ENCODE results near the gene LSAMP. TPM values are rescaled to one million over a fixed set of nuclear protein-coding genes. Genes with fewer than 3 reads are reported as not detected.

The LSAMP gene
- total and polyA plus RNA-seq, 2 of the 4 experiments (the other 2 are of a cell fraction), result 7.9 to 8.0 TPM

DNA sequence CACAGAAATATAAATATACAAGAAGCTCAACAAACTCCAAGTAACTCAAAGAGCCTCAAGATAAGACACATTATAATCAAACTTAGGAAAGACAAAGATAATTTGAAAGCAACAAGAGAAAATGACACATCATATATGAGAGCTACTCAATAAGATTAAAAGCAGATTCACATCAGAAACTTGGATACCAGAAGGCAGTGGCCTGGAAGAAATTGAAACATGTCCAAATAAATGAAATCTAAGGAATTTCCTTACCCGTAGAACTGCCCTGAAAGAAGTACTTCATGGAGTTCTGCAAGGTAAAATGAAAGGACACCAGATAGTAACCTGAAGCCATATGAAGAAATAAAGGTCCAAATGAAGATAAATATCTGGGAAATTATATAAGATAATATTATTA, 113.9 kb downstream of the LSAMP start:
- ChIA-PET CTCF (no interaction called here), POLR2A (ENCODE audit: unreplicated experiment) (no interaction called here)
- no peak overlapping the region for H2AK5ac ChIP-seq (ENCODE audit: low read depth, low read length)
- no peak overlapping the region for H3K4me3 ChIP-seq (ENCODE audit: insufficient read depth, low read depth, low read length)
- no peak overlapping the region for H3K14ac ChIP-seq (replicated peaks; ENCODE audit: low read depth, low read length)
- H3K9me3 ChIP-seq (ENCODE audit: control insufficient read depth, insufficient read depth, low read length), result peaks cover 7% of the 10 kb centered on the region
- H2BK5ac ChIP-seq (ENCODE audit: low read depth, low read length, poor library complexity, severe bottlenecking), result no peak overlapping the region
- H3K4me2 ChIP-seq (ENCODE audit: low read depth, low read length), result no peak overlapping the region
- H2AFZ ChIP-seq (replicated peaks; ENCODE audit: low read length, poor library complexity), result no peak overlapping the region
- no peaks in the 10 kb centered on the region for H3K36me3 ChIP-seq (ENCODE audit: control insufficient read depth, insufficient read depth, low read length)
- 0 out of 2 replicates have a peak, but pooled peaks cover under 1% of the 10 kb centered on the region for H3K9me1 ChIP-seq (ENCODE audit: insufficient read depth, low read length)
- no peak overlapping the region for H4K5ac ChIP-seq (ENCODE audit: low read depth, low read length)
- H3K4ac ChIP-seq (ENCODE audit: low read depth, low read length), result no peak overlapping the region
- intact Hi-C loops (cut with micrococcal nuclease) (no loop called here), dilution Hi-C loops (cut with HindIII; ENCODE audit: low sequenced_read_pairs, unreplicated experiment) (no loop called here), in situ Hi-C loops (cut with MboI; ENCODE audit: low sequenced_read_pairs) (no loop called here)
- no peak overlapping the region for H4K91ac ChIP-seq (ENCODE audit: insufficient read depth, low read depth, low read length)
- no peak overlapping the region for H4K8ac ChIP-seq (ENCODE audit: low read depth in 2 of 2, low read length in 2 of 2)
- H2BK120ac ChIP-seq (ENCODE audit: low read depth, low read length), result no peak overlapping the region
- no peaks in the 10 kb centered on the region for H3K4me1 ChIP-seq (ENCODE audit: control insufficient read depth, insufficient read depth, low read length)
- no peak overlapping the region for H3K18ac ChIP-seq (ENCODE audit: low read depth, low read length)
- H4K20me1 ChIP-seq (ENCODE audit: insufficient read depth, low read length), result no peaks in the 10 kb centered on the region
- H3K9ac ChIP-seq (ENCODE audit: low read depth, low read length), result no peak overlapping the region
- BruUV-seq (replicated peaks), result no TSS peak
- ATAC-seq (ENCODE audit: low read depth), result no peak
- H3K23ac ChIP-seq (ENCODE audit: low read depth, low read length), result no peak overlapping the region
- DNase-seq, result no peak
- no peak overlapping the region for H2BK20ac ChIP-seq (ENCODE audit: low read depth, low read length)
- no peak overlapping the region for H2AK9ac ChIP-seq (replicated peaks; ENCODE audit: low read depth, low read length, poor library complexity)
- H3K27me3 ChIP-seq (ENCODE audit: control insufficient read depth, insufficient read depth, low read length), result no peaks in the 10 kb centered on the region
- H3K56ac ChIP-seq (ENCODE audit: extremely low read depth, insufficient read depth, low read length), result no peak overlapping the region
- TF ChIP-seq FOS (IDR thresholded peaks at IDR 0.05; ENCODE audit: low read depth, low read length), result no peak
- no peak for TF ChIP-seq RCOR1 (IDR thresholded peaks at IDR 0.05; ENCODE audit: insufficient replicate concordance, low read length)
- TF ChIP-seq CHD1 (IDR thresholded peaks at IDR 0.05; ENCODE audit: low read depth, low read length), result no peak
- TF ChIP-seq MXI1 (IDR thresholded peaks at IDR 0.05; ENCODE audit: borderline replicate concordance, low read depth, low read length), result no peak
- no peak for TF ChIP-seq MAZ (IDR thresholded peaks at IDR 0.05; ENCODE audit: borderline replicate concordance, low read depth, low read length)
- no peak for TF ChIP-seq SMC3 (IDR thresholded peaks at IDR 0.05; ENCODE audit: low read depth, low read length)
- TF ChIP-seq RFX5 (IDR thresholded peaks at IDR 0.05; ENCODE audit: low read depth, low read length), result no peak
- no peak for TF ChIP-seq BHLHE40 (IDR thresholded peaks at IDR 0.05; ENCODE audit: low read depth, low read length)
- TF ChIP-seq CTCF (conservative IDR thresholded peaks at IDR 0.05; ENCODE audit: low read depth, low read length), result no peak
- TF ChIP-seq USF2 (IDR thresholded peaks at IDR 0.05; ENCODE audit: low read depth, low read length), result no peak
- no peak for TF ChIP-seq RAD21 (IDR thresholded peaks at IDR 0.05; ENCODE audit: low read length)
- no peak for TF ChIP-seq ELK1 (IDR thresholded peaks at IDR 0.05; ENCODE audit: borderline replicate concordance, low read depth, low read length)
- H2BK15ac ChIP-seq (ENCODE audit: low read depth, low read length), result no peak overlapping the region
- WGBS, 2 experiments (ENCODE audit: extremely low coverage in 2 of 2, insufficient read length in 1 of 2), result no CpG with 5 or more reads among the region's 1 CpG
- no peaks in the 10 kb centered on the region for H3K79me1 ChIP-seq (ENCODE audit: low read depth in 1 of 2, low read length in 2 of 2)
- no peak overlapping the region for H3K27ac ChIP-seq (ENCODE audit: insufficient read depth, low read length)
